ENCODE data around the gene CXorf49.
"Not testable (repeated sequence)": the region's sequence is repeated elsewhere in the genome, so short reads cannot be mapped to it uniquely, and the experiment has no call there.

DNA sequence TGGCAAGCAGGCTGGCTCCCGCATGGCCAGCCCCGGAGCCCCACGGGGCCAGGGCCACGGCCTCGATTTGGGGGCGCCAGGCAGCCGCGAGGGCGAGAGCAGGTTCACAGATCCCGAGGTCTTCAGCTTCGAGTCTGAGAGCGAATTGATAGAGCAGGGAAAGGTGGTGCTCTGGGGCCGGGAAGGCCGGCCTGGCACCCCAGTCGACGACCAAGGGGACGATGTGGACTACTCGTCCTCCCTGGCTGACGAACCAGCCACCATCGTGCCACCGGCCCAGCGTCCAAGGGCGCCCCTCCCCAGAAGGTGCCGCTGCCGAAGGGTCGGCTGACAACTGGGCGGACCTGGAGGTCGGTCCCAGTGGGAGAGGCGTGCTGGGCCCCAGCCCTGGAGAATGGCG is 1.1 kb upstream of the CXorf49 start:
- not testable (repeated sequence) for TF ChIP-seq ESRRG (CRISPR knock-in tag; IDR thresholded peaks at IDR 0.05); TOX (CRISPR knock-in tag; IDR thresholded peaks at IDR 0.05; ENCODE audit: borderline replicate concordance); ZFP30 (CRISPR knock-in tag; IDR thresholded peaks at IDR 0.05); GLIS3 (CRISPR knock-in tag; IDR thresholded peaks at IDR 0.05); ZFP3 (CRISPR knock-in tag; IDR thresholded peaks at IDR 0.05); ISL1 (CRISPR knock-in tag; IDR thresholded peaks at IDR 0.05); ZC3H10 (CRISPR knock-in tag; IDR thresholded peaks at IDR 0.05); TCF4 (CRISPR knock-in tag; IDR thresholded peaks at IDR 0.05; ENCODE audit: borderline replicate concordance)
- TF ChIP-seq, protein P1, sequence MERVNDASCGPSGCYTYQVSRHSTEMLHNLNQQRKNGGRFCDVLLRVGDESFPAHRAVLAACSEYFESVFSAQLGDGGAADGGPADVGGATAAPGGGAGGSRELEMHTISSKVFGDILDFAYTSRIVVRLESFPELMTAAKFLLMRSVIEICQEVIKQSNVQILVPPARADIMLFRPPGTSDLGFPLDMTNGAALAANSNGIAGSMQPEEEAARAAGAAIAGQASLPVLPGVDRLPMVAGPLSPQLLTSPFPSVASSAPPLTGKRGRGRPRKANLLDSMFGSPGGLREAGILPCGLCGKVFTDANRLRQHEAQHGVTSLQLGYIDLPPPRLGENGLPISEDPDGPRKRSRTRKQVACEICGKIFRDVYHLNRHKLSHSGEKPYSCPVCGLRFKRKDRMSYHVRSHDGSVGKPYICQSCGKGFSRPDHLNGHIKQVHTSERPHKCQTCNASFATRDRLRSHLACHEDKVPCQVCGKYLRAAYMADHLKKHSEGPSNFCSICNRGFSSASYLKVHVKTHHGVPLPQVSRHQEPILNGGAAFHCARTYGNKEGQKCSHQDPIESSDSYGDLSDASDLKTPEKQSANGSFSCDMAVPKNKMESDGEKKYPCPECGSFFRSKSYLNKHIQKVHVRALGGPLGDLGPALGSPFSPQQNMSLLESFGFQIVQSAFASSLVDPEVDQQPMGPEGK (CRISPR knock-in tag; IDR thresholded peaks at IDR 0.05; ENCODE audit: borderline replicate concordance), result not testable (repeated sequence)
- TF ChIP-seq, protein P2, sequence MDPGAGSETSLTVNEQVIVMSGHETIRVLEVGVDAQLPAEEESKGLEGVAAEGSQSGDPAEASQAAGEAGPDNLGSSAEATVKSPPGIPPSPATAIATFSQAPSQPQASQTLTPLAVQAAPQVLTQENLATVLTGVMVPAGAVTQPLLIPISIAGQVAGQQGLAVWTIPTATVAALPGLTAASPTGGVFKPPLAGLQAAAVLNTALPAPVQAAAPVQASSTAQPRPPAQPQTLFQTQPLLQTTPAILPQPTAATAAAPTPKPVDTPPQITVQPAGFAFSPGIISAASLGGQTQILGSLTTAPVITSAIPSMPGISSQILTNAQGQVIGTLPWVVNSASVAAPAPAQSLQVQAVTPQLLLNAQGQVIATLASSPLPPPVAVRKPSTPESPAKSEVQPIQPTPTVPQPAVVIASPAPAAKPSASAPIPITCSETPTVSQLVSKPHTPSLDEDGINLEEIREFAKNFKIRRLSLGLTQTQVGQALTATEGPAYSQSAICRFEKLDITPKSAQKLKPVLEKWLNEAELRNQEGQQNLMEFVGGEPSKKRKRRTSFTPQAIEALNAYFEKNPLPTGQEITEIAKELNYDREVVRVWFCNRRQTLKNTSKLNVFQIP (CRISPR knock-in tag; IDR thresholded peaks at IDR 0.05; ENCODE audit: borderline replicate concordance, low read depth), result not testable (repeated sequence)
- TF ChIP-seq, protein P3, sequence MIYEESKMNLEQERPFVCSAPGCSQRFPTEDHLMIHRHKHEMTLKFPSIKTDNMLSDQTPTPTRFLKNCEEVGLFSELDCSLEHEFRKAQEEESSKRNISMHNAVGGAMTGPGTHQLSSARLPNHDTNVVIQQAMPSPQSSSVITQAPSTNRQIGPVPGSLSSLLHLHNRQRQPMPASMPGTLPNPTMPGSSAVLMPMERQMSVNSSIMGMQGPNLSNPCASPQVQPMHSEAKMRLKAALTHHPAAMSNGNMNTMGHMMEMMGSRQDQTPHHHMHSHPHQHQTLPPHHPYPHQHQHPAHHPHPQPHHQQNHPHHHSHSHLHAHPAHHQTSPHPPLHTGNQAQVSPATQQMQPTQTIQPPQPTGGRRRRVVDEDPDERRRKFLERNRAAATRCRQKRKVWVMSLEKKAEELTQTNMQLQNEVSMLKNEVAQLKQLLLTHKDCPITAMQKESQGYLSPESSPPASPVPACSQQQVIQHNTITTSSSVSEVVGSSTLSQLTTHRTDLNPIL (CRISPR knock-in tag; IDR thresholded peaks at IDR 0.05; ENCODE audit: low read depth), result not testable (repeated sequence)
